ENCODE measurements around the gene DNAI1.

Gene DNAI1

DNA sequence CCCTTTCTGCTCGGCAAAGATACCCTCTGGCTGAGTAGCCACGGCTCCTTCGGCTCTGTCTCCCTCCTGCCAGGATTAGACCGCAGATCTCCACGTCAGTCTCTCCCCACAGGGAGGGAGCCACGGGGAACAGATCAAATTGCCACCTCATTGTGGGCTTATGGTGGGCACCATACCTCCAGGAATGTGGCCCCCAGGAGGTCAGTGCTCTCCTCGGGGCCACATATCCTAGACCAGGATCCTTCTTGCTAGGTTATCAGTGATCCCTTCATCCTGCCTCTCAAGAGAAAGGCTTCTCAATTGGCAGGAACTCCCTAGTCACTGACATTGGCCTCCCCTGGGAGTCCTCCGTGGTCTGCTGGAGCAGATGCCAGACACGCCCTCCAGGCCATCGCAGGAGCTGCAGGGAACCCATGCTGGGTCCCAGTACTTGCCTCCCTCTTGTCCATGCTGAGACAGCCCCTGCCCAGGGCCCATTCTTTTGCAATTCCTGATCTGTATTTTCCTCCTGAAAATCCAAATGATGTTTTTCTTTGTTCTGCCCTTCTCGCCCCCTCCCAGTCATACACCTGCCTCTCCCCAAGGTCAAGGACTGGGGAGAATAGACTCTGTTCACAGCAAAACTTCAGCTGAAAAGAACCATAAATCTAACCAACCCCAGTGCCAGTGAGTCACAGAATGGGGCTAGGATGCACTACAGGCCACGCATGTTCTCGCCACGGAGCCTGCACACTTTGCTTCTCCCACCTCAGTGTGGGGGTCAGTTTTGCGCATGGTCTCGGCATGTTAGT, 95.8 kb downstream of the DNAI1 start:
- in situ Hi-C loops (cut with MboI; ENCODE audit: low sequenced_read_pairs, unreplicated experiment) = no loop called here
- no peak for DNase-seq (ENCODE audit: low spot score)
- no peak for TF ChIP-seq CTCF (IDR thresholded peaks at IDR 0.05; ENCODE audit: borderline replicate concordance, control extremely low read depth, extremely low read depth, insufficient read depth, missing control alignments)

GRCh38 chr9:34555002-34555348, 96.4 kb downstream of the DNAI1 start:
- TF ChIP-seq CTCF (IDR thresholded peaks at IDR 0.05; ENCODE audit: borderline replicate concordance, control extremely low read depth, extremely low read depth, insufficient read depth, missing control alignments) = no peak
- in situ Hi-C loops (cut with MboI; ENCODE audit: low sequenced_read_pairs, unreplicated experiment) = no loop called here
- DNase-seq (ENCODE audit: low spot score) = no peak

GRCh38 chr9:34555500-34555899, 96.9 kb downstream of the DNAI1 start:
- in situ Hi-C loops (cut with MboI; ENCODE audit: low sequenced_read_pairs, unreplicated experiment) = no loop called here
- no peak for DNase-seq (ENCODE audit: low spot score)
- no peak for TF ChIP-seq CTCF (IDR thresholded peaks at IDR 0.05; ENCODE audit: borderline replicate concordance, control extremely low read depth, extremely low read depth, insufficient read depth, missing control alignments)

GRCh38 chr9:34555936-34556525, 97.4 kb downstream of the DNAI1 start:
- in situ Hi-C loops (cut with MboI; ENCODE audit: low sequenced_read_pairs, unreplicated experiment) = no loop called here
- no peak for DNase-seq (ENCODE audit: low spot score)
- TF ChIP-seq CTCF (IDR thresholded peaks at IDR 0.05; ENCODE audit: borderline replicate concordance, control extremely low read depth, extremely low read depth, insufficient read depth, missing control alignments) = no peak

GRCh38 chr9:34556949-34557348, 98.3 kb downstream of the DNAI1 start:
- no peak for DNase-seq (ENCODE audit: low spot score)
- in situ Hi-C loops (cut with MboI; ENCODE audit: low sequenced_read_pairs, unreplicated experiment) = no loop called here
- TF ChIP-seq CTCF (IDR thresholded peaks at IDR 0.05; ENCODE audit: borderline replicate concordance, control extremely low read depth, extremely low read depth, insufficient read depth, missing control alignments) = no peak

GRCh38 chr9:34557426-34558321, 99.1 kb downstream of the DNAI1 start:
- DNase-seq (ENCODE audit: low spot score) = no peak
- no peak for TF ChIP-seq CTCF (IDR thresholded peaks at IDR 0.05; ENCODE audit: borderline replicate concordance, control extremely low read depth, extremely low read depth, insufficient read depth, missing control alignments)
- in situ Hi-C loops (cut with MboI; ENCODE audit: low sequenced_read_pairs, unreplicated experiment) = no loop called here
